GM18505 (cell line): ENCODE measurements around the gene CNTN4.

ENCODE experiments used
- ATAC-seq: cut with Tn5 transposase; IDR thresholded peaks from one replicate; pipeline ENCODE4 v1.9.1; 2021; ENCODE audit not compliant: unreplicated experiment
- POLR2A ChIP-seq: IDR thresholded peaks from 4 replicates; pipeline ENCODE4 v1.6.1; 2011; ENCODE audit warnings: borderline replicate concordance; ENCODE audit not compliant: insufficient read depth, insufficient read length; ENCODE audit errors: extremely low read depth

Gene CNTN4

GRCh38 chr3:2441558-2441957, 342.9 kb downstream of the CNTN4 start:
- TF ChIP-seq POLR2A: no peak
- no peak for ATAC-seq

GRCh38 chr3:2446146-2446545, 347.5 kb downstream of the CNTN4 start:
- ATAC-seq: no peak
- no peak for TF ChIP-seq POLR2A

DNA sequence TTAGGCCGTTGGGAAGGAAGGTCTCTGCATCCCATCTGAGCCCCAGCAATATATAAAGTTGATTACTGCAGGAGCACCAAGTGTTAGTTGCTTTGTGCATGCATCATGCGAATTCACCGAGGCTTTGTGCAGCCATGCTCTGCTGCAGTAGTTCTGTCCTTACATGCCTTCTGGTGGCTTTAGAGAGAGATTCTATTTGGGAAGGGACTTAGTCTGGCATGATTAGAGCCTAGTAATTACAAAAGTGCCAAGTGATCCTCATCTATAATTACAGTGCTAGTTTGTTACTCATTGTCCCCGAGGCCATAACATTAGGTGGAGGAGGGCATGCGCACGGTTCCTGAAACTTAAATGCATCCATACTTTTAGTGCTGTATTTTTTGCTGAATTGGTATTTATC, 353.6 kb downstream of the CNTN4 start:
- no peak for TF ChIP-seq POLR2A
- ATAC-seq: no peak

DNA sequence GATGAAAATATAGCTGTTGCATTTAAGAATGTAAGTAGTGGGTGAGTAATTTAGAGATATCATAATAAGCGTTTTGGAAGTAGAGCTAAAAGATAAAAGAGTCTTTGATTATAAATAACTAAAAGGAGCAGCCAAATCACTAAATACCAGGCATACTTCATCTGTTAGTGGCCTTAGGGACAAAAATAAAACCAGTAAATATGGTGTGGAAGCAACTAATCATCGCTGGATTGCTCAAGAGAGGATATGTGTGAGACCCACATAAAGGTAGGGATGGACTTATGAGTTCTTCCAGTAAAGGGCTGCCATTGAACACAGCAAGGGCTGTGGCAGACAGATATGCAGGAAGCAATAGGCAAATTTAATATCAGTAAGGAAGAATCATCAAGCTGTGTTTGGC, 356.2 kb downstream of the CNTN4 start:
- ATAC-seq: no peak
- no peak for TF ChIP-seq POLR2A

- TF ChIP-seq POLR2A: no peak
- ATAC-seq: no peak
Measured at GRCh38 chr3:2456788-2457187, 358.1 kb downstream of the CNTN4 start.

DNA sequence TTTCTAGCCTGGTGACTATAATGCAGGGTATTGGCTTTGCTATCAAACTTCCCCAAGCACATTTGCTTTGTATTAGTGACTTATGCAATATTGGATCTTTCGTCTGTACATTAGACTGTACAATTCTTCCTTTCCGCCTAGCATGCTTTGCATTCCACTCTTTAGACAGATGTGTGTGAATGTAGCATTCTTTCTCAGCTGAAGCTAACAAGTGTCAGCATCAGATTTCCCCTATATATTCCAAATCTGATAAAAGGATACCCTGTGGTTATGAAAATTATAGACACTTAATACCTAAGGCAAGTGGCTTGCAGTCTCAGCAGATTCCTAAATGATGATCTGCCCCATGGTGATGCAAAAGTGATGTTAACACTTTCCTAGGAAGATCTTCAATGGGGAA, 360.1 kb downstream of the CNTN4 start:
- TF ChIP-seq POLR2A: no peak

GRCh38 chr3:2465842-2466241, 367.2 kb downstream of the CNTN4 start:
- TF ChIP-seq POLR2A: no peak
- no peak for ATAC-seq

More for the DNA sequence above, 360.1 kb downstream of the CNTN4 start:
- no peak for ATAC-seq

DNA sequence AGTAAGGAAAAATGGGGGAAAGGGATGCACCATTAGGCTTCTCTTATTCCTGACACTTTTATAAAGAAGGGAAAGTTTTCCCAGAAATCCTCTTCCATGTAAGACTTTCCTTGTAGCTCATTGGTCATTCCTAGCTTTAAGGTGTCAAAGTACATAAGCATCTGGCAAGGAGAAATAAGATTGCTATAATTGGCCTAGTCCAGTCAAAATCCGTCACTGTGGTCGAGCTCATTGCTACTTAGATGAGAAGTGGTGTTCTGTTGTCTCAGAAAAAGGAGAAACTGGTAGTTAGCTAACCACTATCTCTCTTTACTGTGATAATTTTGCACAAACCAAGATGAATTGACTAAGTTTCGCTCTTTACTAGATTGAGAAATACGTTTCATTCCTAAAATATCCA, 370.1 kb downstream of the CNTN4 start:
- ATAC-seq: no peak
- no peak for TF ChIP-seq POLR2A

DNA sequence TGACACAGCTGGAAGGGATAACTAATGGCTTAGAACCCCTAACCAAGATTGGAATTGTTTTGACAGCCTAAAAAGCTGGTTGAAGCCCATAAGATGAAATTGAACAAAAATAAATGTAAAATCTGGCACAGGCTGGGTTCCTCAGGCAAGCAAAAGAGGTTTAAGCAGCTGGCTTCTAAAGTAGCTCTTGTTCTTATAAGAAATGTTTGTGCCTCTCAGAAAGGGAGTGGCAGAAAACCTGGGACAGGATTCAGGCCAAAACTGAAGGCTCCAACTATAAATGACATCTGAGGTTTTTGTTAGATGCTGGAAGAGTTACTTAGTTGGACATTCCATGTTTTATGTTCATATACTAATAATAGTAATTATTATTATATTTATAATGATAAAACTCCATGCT, 378.3 kb downstream of the CNTN4 start:
- ATAC-seq: no peak
- no peak for TF ChIP-seq POLR2A

DNA sequence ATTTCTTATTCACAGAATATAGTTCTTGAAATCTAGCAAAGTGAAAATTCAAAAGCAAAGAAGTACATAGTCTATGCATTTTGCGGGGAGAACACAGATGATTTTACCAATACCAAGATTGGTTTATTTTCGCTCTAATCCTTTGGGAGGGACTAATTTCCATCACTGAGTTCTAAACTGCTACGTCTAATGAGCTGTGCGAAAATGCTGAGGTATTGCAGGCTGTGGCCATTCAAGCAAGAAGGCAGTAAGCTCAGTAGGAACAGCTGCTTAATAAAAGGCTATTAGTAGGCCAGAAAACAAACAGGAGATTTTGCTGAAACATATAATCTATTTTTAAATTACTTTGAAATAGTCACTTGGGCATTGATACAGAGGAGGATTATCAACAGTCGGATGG, 379.0 kb downstream of the CNTN4 start:
- no peak for ATAC-seq

DNA sequence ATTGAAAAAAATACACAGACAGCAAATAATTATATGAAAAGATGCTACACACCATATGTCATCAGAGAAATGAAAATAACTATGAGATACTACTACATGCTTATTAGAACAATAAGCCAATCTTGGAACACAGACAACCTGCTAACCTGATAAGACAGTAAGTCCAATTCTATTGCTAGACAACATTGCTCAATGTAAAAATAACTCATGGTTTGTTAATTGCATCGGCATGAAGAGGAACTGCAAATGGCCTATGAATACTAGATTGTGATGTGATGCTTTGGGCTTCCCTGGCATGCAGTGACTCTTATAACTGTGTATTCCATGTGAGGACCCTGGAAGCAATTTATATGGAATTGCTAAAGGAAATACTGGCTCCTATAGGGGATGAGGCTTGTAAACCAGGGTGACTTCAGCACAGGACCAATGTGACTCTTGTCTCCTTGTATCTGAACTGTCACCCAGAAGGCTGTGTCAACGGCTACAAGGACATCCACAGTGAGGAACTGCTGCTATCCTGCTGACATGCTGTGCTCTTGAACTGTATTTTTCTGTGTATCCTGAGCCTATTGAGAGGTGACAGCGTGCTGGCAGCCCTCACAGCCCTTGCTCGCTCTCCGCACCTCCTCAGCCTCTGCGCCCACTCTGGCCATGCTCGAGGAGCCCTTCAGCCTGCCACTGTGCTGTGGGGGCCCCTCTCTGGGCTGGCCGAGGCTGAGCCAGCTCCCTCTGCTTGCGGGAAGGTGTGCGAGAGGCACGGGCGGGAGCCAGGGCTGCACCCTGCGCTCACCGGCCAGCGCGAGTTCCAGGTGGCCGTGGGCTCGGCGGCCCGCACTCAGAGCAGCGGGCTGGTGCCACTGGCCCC, 385.7 kb downstream of the CNTN4 start:
- ATAC-seq: no peak
- no peak for TF ChIP-seq POLR2A

More for the DNA sequence above, 379.0 kb downstream of the CNTN4 start:
- no peak for TF ChIP-seq POLR2A

DNA sequence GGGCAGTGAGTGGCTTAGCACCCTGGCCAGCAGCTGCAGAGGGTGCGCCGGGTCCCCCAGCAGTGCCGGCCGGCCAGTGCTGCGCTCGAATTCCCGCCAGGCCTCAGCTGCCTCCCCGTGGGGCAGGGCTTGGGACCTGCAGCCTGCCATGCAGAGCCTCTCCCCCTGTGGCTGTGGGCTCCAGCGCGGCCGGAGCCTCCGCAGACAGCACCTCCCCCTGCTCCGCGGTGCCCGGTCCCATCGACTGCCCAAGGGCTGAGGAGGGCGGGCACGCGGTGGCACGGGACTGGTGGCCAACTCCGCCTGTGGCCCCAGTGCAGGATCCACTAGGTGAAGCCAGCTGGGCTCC, 386.3 kb downstream of the CNTN4 start:
- no peak for ATAC-seq
- TF ChIP-seq POLR2A: no peak

DNA sequence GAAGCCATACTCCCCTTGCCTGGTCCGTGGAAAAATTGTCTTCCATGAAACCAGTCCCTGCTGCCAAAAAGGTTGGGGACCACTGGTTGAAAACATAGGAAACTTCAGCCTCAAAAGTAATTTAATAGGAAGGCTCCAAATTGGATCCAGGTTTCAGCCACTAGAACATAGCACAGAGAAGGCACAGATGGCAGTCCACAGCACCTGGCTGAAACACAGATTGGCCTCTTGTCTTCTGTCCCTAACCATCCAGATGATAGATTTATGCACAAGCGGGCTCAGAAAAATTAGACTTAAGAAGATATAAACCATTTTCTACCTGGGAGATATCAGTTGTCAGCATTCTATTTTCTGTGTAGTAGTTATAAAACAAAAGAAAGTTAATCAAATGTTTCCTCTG, 397.1 kb downstream of the CNTN4 start:
- no peak for ATAC-seq
- no peak for TF ChIP-seq POLR2A

DNA sequence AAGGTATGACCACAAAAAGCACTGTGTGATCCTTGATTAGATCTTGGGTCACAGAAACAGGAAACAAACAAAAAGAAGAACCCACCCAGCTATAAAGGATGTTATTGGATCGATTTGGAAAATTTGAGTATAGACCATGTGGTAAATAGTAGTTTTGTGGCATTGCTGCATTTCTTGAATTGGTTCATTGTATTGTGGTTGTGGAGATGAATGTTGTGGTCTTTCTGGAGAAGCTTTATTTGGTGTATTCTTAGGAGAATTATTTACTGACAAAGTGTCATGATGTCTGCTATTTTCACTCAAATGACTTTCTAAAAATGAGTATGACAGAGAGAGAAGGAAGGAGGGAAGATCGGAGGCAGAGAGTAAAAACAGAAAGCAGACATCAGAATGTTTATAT, 406.2 kb downstream of the CNTN4 start:
- TF ChIP-seq POLR2A: no peak
- ATAC-seq: no peak

- no peak for TF ChIP-seq POLR2A
- no peak for ATAC-seq
Measured at GRCh38 chr3:2506776-2507175, 408.1 kb downstream of the CNTN4 start.

GRCh38 chr3:2510591-2511145, 412.0 kb downstream of the CNTN4 start:
- no peak for ATAC-seq
- no peak for TF ChIP-seq POLR2A

DNA sequence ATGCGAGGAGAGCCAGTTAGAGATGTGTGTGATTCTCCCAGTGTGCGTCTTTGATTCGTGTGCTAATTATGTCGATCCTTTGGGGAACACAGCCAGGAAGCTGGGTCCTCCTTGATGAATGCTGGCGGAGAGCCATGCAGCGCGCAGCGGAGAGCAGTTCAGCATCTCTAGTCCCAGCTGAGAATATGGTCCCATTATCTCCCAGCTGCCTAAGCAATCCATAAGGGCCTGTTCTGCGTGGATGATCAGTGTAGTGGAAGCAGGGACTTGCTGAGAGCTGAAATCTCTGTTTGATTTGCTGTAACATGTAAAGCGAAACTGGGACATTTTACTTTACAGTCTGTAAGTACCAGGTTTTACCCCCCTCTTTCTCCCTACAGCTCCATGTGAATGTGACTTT, 412.7 kb downstream of the CNTN4 start:
- no peak for ATAC-seq
- no peak for TF ChIP-seq POLR2A
